Measurements from ENCODE around the gene ATP5IF1.

DNA sequence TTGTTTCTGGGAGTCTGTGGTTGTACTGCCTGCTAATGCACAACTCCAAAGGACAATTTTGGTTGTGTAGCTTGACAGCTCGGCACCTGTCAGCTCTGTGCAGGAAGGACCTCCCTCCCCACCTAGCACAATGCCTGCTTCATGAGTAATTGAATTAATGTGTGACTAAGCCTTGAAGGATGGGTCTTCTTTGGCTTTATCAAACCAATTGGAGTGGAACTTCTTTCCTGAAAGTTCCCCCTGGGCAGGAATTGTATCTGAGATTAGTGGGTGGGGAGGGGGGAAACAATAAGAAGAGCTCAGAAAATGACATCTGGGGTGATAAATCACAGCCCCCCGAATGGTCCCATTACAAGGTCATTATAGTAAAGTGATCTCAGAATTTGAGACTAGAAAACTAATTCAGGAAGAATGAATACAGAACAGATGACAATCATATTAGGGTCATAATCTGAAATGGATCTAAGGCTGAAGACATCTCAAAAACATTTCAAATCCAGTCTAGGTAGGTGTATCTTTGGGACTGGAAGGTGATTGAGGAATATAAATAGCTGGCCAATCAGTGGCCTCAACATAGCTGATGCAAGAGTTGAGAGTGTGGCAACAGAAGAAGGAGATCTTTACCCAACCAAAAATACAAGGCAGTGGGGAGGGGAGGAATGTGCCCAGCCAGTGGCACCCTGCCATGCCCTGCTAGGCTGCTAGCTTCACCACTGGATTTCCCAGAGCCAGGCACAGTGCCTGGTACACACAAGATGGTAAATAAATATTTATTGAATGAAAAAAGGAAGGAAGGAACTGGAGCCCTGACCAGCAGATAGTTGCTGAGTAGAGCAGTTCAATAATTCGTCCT, 13.3 kb downstream of the ATP5IF1 start:
- TF ChIP-seq, protein P1, sequence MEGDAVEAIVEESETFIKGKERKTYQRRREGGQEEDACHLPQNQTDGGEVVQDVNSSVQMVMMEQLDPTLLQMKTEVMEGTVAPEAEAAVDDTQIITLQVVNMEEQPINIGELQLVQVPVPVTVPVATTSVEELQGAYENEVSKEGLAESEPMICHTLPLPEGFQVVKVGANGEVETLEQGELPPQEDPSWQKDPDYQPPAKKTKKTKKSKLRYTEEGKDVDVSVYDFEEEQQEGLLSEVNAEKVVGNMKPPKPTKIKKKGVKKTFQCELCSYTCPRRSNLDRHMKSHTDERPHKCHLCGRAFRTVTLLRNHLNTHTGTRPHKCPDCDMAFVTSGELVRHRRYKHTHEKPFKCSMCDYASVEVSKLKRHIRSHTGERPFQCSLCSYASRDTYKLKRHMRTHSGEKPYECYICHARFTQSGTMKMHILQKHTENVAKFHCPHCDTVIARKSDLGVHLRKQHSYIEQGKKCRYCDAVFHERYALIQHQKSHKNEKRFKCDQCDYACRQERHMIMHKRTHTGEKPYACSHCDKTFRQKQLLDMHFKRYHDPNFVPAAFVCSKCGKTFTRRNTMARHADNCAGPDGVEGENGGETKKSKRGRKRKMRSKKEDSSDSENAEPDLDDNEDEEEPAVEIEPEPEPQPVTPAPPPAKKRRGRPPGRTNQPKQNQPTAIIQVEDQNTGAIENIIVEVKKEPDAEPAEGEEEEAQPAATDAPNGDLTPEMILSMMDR (IDR thresholded peaks at IDR 0.05), result no peak
- TF ChIP-seq POLR2A (IDR thresholded peaks at IDR 0.05), result no peak
